Stimulated activated CD8-positive, alpha-beta memory T cell treated with anti-CD3 and anti-CD28 coated beads, Interleukin-15, amount 100 ng/mL, for 1 hour (primary cell): ENCODE data around the gene PPIF.

Source experiments
- DNase-seq: peaks from one replicate; pipeline ENCODE4 v3.0.0-alpha.2; 2020; ENCODE audit warnings: low read depth

Gene PPIF

GRCh38 chr10:79402951-79403350, 55.7 kb downstream of the PPIF start:
- no peak for DNase-seq

- DNase-seq: no peak
Measured at GRCh38 chr10:79403441-79404230, 56.4 kb downstream of the PPIF start.

GRCh38 chr10:79404231-79404609, 57.0 kb downstream of the PPIF start:
- no peak for DNase-seq

GRCh38 chr10:79404690-79405131, 57.4 kb downstream of the PPIF start:
- DNase-seq: no peak
